ENCODE measurements around the gene MSL3B.

MSL3B gene

DNA sequence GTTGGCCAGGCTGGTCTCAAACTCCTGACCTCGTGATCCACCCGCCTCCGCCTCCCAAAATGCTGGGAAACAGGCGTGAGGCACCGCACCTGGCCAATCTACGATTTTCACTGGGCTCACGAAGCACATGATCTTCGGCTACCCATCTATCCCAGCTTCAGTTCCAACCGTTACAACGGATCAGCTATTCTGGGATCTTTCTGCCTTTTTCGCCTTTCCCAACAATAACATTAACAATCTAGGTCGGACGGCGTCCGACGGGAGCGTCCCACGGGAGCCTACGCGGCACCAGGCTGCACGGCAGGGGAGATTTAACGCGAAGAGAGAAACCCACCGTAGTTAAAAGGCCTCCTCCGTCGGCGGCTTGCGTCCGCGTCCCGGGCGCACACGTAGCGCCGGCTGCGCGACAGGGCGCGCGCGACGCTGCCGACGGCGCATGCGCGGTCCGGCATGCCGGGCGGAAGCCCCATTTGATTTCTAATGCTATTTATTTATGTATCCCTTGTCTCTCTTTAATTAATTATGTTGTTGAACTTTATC is at the start of gene MSL3B:
Gene MSL3B, minus strand, starts transcription at position 394 of the 540 bp plus-strand sequence.
- H3K9me3 Mint-ChIP-seq (ENCODE audit: unreplicated experiment) = peaks cover 32% of the 10 kb centered on the region
- no peak for DNase-seq (ENCODE audit: extremely low spot score, unreplicated experiment)
- TF ChIP-seq, protein P1, sequence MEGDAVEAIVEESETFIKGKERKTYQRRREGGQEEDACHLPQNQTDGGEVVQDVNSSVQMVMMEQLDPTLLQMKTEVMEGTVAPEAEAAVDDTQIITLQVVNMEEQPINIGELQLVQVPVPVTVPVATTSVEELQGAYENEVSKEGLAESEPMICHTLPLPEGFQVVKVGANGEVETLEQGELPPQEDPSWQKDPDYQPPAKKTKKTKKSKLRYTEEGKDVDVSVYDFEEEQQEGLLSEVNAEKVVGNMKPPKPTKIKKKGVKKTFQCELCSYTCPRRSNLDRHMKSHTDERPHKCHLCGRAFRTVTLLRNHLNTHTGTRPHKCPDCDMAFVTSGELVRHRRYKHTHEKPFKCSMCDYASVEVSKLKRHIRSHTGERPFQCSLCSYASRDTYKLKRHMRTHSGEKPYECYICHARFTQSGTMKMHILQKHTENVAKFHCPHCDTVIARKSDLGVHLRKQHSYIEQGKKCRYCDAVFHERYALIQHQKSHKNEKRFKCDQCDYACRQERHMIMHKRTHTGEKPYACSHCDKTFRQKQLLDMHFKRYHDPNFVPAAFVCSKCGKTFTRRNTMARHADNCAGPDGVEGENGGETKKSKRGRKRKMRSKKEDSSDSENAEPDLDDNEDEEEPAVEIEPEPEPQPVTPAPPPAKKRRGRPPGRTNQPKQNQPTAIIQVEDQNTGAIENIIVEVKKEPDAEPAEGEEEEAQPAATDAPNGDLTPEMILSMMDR (IDR thresholded peaks at IDR 0.05) = no peak
- H3K27me3 Mint-ChIP-seq (ENCODE audit: unreplicated experiment) = peaks cover 30% of the 10 kb centered on the region
- H3K27ac Mint-ChIP-seq (ENCODE audit: unreplicated experiment) = peak within 1 kb of the TSS; percentile 72
- H3K4me3 Mint-ChIP-seq (ENCODE audit: unreplicated experiment) = peak within 1 kb of the TSS; percentile 84
- peaks cover 11% of the 10 kb centered on the region for H3K4me1 Mint-ChIP-seq (ENCODE audit: unreplicated experiment)
- H3K36me3 Mint-ChIP-seq (ENCODE audit: unreplicated experiment) = peaks cover 21% of the 10 kb centered on the region

DNA sequence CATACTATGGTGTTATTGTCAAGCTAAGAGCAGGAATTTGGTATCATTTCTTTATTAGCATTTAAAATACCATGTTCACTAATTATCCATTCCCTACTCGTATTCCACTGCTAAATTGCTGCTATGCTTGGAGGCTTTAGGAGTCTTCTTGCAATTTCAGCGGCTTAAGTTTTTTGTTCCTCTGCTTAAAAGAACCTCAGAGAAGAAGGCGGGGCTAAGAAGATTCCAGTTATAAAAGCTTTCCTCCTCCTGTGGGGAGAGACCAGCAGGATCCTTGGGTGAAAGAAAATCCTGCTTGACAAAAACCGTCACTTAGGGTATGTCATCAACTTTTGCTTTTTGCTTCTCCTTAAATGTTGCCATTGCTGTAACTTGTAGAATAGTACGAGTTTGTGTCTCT is 48.9 kb upstream of the MSL3B start, which contains the start of gene TRPM8:
Gene TRPM8, plus strand, starts transcription at position 258 of the 400 bp plus-strand sequence. CDS start 9,165 bp downstream, outside the sequence.
- TF ChIP-seq, protein P1 (IDR thresholded peaks at IDR 0.05) = no peak
- DNase-seq (ENCODE audit: extremely low spot score, unreplicated experiment) = no peak
- peaks cover 4% of the 10 kb centered on the region for H3K9me3 Mint-ChIP-seq (ENCODE audit: unreplicated experiment)
- no peaks in the 10 kb centered on the region for H3K4me1 Mint-ChIP-seq (ENCODE audit: unreplicated experiment)
- H3K4me3 Mint-ChIP-seq (ENCODE audit: unreplicated experiment) = no peak within 1 kb of the TSS
- peaks cover 40% of the 10 kb centered on the region for H3K27me3 Mint-ChIP-seq (ENCODE audit: unreplicated experiment)
- no peak within 1 kb of the TSS for H3K27ac Mint-ChIP-seq (ENCODE audit: unreplicated experiment)
- no peaks in the 10 kb centered on the region for H3K36me3 Mint-ChIP-seq (ENCODE audit: unreplicated experiment)

DNA sequence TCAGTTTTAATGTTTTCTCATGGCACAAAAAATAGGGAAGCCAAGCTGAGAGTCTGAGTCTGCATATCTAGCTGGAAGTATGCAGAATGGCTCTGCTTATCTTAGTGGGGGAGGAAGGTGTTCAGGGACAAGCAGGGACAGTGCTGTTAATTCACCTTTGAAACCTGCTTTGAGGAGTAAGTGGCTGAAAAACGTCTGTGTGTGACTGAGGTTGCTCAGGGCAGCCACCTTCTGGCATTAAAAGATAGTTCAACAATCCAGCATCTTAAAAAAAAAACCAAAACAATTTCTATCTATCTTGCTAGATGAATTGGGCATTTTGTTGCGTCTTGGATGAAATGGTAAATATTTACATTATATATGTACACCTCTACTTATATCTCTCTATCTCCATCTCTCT is 46.9 kb upstream of the MSL3B start:
- Mint-ChIP-seq H3K27me3 (ENCODE audit: unreplicated experiment) (peaks cover 51% of the 10 kb centered on the region), H3K4me3 (ENCODE audit: unreplicated experiment) (no peak overlapping the region), H3K4me1 (ENCODE audit: unreplicated experiment) (no peaks in the 10 kb centered on the region), H3K27ac (ENCODE audit: unreplicated experiment) (no peak overlapping the region), H3K9me3 (ENCODE audit: unreplicated experiment) (peaks cover 4% of the 10 kb centered on the region), H3K36me3 (ENCODE audit: unreplicated experiment) (no peaks in the 10 kb centered on the region)
- TF ChIP-seq, protein P1 (IDR thresholded peaks at IDR 0.05) = no peak
- no peak for DNase-seq (ENCODE audit: extremely low spot score, unreplicated experiment)

DNA sequence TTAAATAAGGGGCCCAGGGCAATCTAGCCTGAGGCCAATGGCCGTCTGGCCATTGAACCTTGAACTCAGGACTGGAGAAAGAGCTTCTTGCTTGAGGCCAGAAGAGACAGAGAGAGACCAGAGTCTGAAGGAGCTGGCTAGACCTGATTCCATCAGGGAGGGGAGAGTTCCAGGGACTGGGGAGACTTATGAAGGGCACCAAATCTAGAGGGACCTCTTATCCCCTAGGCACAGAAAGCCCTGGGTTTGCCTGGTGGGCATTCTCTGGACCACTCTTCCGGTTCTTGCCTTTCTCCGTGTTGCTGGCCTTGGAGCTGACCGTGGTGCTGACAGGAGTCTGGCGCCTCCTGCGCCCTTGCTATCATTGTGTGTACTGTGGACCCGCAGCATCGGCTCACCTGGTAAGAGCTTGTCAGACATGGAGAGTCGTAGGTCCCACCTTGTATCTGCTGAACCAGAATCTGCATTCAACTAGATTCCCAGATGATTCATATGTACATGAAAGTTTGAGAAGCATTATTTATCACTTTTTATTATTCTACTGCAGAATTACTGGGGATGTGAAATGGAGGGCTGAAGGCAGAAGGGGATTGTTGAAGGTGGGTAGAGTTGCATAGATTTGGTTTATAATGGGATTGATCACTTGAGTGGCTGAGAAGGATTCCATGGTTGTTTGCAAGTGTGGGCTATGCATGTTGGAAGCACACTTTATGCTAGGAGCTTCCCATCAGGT is 44.7 kb upstream of the MSL3B start:
- Mint-ChIP-seq H3K27me3 (ENCODE audit: unreplicated experiment) (peaks cover 41% of the 10 kb centered on the region), H3K9me3 (ENCODE audit: unreplicated experiment) (peaks cover 4% of the 10 kb centered on the region), H3K4me1 (ENCODE audit: unreplicated experiment) (no peaks in the 10 kb centered on the region), H3K27ac (ENCODE audit: unreplicated experiment) (no peak overlapping the region), H3K36me3 (ENCODE audit: unreplicated experiment) (no peaks in the 10 kb centered on the region), H3K4me3 (ENCODE audit: unreplicated experiment) (no peak overlapping the region)
- TF ChIP-seq, protein P1 (IDR thresholded peaks at IDR 0.05) = no peak
- DNase-seq (ENCODE audit: extremely low spot score, unreplicated experiment) = no peak

DNA sequence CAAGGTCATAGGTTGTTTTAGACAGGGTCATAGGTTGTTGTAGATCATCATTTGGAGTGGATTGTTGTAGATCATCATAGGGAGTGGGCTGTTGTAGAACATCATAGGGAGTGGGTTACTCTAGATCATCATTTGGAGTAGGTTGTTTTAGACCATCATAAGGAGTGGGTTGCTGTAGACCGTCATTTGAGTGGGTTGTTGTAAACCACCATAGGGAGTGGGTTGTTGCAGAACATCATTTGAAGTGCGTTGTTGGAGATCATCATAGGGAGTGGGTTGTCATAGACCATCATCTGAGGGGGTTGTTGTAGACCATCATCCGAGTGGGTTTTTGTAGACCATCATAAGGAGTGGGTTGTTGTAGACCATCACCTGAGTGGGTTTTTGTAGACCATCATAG is 39.4 kb upstream of the MSL3B start:
- Mint-ChIP-seq H3K36me3 (ENCODE audit: unreplicated experiment) (no peaks in the 10 kb centered on the region), H3K9me3 (ENCODE audit: unreplicated experiment) (peaks cover 6% of the 10 kb centered on the region), H3K27ac (ENCODE audit: unreplicated experiment) (no peak overlapping the region), H3K4me1 (ENCODE audit: unreplicated experiment) (no peaks in the 10 kb centered on the region), H3K27me3 (ENCODE audit: unreplicated experiment) (peaks cover 47% of the 10 kb centered on the region), H3K4me3 (ENCODE audit: unreplicated experiment) (no peak overlapping the region)
- no peak for DNase-seq (ENCODE audit: extremely low spot score, unreplicated experiment)
- TF ChIP-seq, protein P1 (IDR thresholded peaks at IDR 0.05) = no peak

All from osteocyte (in vitro differentiated cells).